Neuron (in vitro differentiated cells): ENCODE data around the gene LRRC8D.

Experiments used
- H2AFZ ChIP-seq: one replicate; pipeline ENCODE4 v1.6.1; 2013; ENCODE audit warnings: low read depth, mild to moderate bottlenecking, inconsistent platforms, low read length, moderate library complexity
- H3K27me3 ChIP-seq: one replicate; pipeline ENCODE4 v1.6.1; 2013; ENCODE audit warnings: low read length; ENCODE audit not compliant: insufficient read depth
- H3K36me3 ChIP-seq: one replicate; pipeline ENCODE4 v1.6.1; 2013; ENCODE audit warnings: low read length; ENCODE audit not compliant: insufficient read depth
- H3K4me1 ChIP-seq: one replicate; pipeline ENCODE4 v1.6.1; 2013; ENCODE audit warnings: low read length; ENCODE audit not compliant: insufficient read depth
- H3K4me3 ChIP-seq: 2 replicates; pipeline ENCODE4 v1.5.1; 2013; ENCODE audit warnings: mild to moderate bottlenecking, low read length, moderate library complexity
- H3K9me3 ChIP-seq: one replicate; pipeline ENCODE4 v1.6.1; 2013; ENCODE audit warnings: low read length

LRRC8D gene

DNA sequence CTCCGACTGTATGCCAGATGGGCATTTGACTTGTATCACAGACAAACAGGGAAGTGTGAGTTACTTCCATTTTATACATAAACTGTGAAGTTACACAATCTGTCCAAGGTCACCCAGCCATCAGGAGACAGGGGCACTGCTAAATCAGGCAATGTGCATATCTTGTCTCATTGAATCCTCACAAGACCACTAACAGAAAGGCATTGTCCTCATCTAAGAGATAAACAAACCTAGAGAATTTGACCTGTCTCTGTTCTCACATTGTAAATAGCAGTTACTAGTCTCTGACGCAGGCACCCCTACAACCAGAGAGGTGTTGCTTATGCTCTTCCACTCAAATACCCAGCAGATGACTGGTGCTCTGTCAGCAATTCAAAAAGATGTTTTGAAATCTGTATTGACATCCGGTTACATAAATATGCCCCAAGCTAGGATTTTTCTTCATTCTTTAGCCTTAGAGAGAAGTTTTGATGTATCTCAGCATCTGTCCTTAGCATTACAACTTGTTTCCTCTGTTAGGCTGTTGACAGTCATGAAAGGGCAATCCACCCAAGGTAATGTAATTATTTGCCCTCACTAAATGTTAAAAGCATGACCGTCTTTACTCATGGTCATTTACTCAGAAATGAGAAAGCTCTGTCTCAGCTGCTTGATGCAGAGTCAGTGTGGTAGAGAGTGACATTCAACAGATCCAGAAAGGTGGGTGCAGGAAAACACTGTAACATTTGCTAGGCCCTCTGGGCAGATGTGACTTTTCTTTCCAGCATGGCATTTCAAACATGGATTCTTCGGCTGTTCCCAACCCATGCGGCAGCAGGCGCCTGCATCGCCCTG lies 122.2 kb downstream of the LRRC8D start:
- Histone ChIP-seq H3K4me1 (peaks cover 36% of the 10 kb centered on the region), H3K4me3 (no peak overlapping the region), H3K9me3 (no peaks in the 10 kb centered on the region), H2AFZ (no peak overlapping the region), H3K36me3 (no peaks in the 10 kb centered on the region), H3K27me3 (no peaks in the 10 kb centered on the region)

DNA sequence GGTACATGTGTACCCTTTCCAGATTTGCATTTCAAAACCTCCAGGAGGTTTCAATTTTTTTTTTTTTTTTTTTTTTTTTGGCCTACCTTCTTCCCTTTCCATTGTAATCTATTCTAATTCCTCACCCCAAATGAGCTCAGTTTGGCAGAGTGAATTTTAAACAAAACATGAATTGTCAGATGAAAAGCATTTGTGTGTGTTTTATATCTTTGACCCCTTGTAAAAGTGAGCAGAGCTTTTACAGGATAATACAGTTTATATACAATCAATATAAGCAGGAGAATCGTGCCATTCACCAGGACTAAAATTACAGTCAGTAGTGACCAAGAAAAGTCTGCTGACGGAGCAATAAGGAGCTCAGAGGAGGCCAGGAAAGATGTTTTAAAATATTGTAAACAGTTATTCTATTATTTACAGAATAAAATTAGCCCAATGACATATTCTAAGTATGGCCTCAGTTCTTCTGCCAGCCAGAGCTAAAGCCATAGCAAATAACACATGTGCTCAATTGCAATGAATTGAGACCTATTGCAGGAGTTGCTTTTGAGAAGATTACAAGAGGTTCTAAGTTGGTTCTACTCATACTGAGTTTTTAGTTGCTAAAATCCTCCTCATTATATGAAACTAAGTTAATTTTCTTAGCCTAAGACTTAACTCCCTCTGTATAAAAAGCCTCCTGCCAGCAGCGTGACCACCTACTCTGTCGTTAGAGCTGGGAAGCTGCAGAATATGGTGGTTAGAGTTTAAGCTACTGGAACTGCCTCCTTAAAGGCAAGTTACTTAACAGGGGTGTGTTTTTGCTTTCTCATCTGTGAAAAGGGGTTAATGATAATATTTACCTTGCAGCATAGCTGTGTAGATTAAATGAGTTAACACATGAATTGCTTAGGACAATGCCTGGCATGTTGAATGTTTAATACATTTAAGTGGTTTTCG lies 123.3 kb downstream of the LRRC8D start:
- no peaks in the 10 kb centered on the region for H3K9me3 ChIP-seq
- no peaks in the 10 kb centered on the region for H3K36me3 ChIP-seq
- H2AFZ ChIP-seq, result no peak overlapping the region
- peaks cover 25% of the 10 kb centered on the region for H3K4me1 ChIP-seq
- no peaks in the 10 kb centered on the region for H3K27me3 ChIP-seq
- no peak overlapping the region for H3K4me3 ChIP-seq

DNA sequence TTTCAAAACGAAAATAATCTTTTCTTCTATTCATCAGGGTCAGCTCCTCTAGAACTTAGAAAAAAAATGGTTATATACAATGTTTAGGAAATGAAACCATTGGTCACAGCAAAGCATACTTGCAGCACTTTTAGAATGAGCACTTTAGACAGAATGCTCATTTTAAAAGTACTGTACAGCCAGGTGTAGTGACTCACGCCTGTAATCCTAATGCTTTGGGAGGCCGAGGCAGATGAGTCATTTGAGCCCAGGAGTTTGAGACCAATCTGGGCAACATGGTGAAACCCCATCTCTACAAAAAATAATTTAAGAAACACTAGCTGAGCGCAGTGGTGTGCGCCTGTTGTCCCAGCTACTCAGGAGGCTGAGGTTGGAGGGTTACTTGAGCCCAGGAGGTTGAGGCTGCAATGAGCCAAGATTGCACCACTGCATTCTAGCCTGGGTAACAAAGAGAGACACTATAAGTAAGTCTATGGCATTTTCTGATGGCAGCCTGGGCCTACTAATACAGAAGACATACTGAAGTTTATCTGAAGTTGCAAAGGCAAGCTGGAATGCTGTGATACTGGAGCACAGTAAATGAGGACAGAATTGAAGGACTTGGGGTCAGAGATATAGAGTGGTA lies 125.1 kb downstream of the LRRC8D start:
- Histone ChIP-seq H3K9me3 (no peaks in the 10 kb centered on the region), H2AFZ (no peak overlapping the region), H3K27me3 (no peaks in the 10 kb centered on the region), H3K4me1 (peaks cover 7% of the 10 kb centered on the region), H3K4me3 (no peak overlapping the region), H3K36me3 (no peaks in the 10 kb centered on the region)

DNA sequence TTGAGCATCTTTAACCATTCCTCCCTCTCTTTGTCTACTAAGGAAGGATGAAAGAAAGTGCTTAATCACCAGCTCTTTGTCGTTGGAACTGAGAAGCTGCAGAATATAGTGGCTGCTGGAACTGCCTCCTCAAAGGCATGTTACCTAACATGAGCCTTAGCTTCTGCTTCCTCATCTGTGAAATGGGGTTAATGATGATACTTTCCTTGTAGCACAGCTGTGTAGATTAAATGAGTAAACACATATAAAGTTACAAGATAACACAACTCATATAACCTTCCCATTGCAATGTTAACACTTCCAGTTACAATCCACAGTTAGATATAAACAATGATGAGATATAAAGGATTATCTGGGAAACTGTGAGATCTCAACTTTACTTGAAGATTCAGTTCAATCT lies 125.7 kb downstream of the LRRC8D start:
- Histone ChIP-seq H2AFZ (no peak overlapping the region), H3K4me1 (peaks cover 2% of the 10 kb centered on the region), H3K4me3 (no peak overlapping the region), H3K9me3 (no peaks in the 10 kb centered on the region), H3K27me3 (no peaks in the 10 kb centered on the region), H3K36me3 (no peaks in the 10 kb centered on the region)

DNA sequence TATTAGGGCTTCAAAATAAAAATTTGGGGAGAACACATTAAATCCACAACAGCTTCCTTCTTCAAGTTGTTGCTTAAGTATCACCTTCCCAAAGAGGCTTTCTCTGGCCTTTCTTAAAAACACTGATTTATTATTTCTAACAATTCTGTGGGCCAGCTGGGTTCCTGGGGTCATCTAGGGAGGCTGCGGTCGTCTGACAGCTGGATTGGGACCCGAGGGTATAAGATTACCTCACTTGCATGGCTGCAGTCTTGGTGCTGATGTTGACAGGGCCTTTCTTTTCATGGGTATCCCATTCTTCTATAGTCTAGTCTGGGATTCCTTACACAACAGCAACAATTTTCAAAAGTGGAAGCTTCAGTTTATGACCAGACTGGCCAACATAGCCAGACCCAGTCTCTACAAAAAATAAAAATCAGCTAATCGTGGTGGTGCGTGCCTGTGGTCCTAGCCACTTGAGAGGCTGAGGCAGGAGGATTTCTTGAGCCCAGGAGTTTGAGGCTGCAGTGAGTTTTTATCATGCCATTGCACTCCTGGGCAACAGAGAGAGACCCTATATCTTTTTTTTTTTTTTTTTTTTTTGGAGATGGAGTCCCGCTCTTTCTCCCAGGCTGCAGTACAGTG lies 128.0 kb downstream of the LRRC8D start:
- Histone ChIP-seq H3K36me3 (no peaks in the 10 kb centered on the region), H2AFZ (no peak overlapping the region), H3K27me3 (no peaks in the 10 kb centered on the region), H3K4me1 (no peaks in the 10 kb centered on the region), H3K4me3 (no peak overlapping the region), H3K9me3 (no peaks in the 10 kb centered on the region)

DNA sequence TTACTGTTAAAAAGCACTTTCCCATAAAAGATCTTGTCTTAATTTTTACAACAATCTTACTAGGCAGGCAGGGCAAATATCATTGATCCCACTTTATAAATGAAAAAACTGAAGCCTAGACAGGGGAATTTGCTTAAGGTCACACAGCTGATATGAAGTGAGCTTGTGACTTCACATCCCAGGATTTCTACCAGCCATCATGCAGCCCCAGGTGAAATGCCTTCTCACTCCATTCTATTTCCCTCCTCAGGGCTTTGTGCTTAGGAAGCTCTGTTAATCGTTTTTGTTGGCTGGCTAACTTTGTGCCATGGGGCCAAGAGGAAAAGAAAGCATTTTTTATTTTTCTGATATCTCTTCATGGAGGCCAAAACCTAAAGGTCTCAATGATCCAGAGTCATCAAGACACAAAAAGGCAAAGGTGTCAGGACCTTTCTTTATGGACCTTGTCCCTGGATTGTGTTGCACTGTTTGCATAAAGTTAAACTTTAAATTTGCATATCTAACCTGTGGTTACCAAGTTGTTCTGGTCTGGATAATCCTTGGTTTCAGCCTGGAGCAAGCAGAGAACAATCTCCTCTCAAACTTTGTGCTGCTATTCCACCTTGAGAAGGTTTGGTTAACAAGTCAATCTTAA lies 129.3 kb downstream of the LRRC8D start:
- Histone ChIP-seq H3K9me3 (no peaks in the 10 kb centered on the region), H3K27me3 (no peaks in the 10 kb centered on the region), H3K4me1 (no peaks in the 10 kb centered on the region), H3K36me3 (no peaks in the 10 kb centered on the region), H3K4me3 (no peak overlapping the region), H2AFZ (no peak overlapping the region)

DNA sequence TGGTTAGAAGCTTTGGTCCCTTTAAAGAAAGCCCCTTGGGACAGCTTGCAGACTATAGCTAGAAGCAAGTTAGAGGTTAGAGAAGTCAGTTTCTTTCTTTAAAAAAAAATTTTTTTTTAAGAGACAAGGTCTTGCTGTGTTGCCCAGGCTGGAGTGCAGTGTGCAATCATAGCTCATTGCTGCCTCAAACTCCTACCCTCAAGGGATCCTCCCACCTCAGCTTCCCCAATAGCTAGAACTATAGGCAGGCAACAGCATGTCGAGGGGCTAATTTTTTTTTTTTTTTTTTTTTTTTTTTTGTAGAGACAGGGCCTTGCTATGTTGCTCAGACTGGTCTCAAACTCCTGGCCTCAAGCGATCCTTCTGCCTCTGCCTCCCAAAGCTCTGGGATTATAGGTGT lies 129.9 kb downstream of the LRRC8D start:
- H2AFZ ChIP-seq, result no peak overlapping the region
- H3K9me3 ChIP-seq, result no peaks in the 10 kb centered on the region
- H3K4me3 ChIP-seq, result no peak overlapping the region
- no peaks in the 10 kb centered on the region for H3K27me3 ChIP-seq
- H3K4me1 ChIP-seq, result no peaks in the 10 kb centered on the region
- H3K36me3 ChIP-seq, result no peaks in the 10 kb centered on the region

DNA sequence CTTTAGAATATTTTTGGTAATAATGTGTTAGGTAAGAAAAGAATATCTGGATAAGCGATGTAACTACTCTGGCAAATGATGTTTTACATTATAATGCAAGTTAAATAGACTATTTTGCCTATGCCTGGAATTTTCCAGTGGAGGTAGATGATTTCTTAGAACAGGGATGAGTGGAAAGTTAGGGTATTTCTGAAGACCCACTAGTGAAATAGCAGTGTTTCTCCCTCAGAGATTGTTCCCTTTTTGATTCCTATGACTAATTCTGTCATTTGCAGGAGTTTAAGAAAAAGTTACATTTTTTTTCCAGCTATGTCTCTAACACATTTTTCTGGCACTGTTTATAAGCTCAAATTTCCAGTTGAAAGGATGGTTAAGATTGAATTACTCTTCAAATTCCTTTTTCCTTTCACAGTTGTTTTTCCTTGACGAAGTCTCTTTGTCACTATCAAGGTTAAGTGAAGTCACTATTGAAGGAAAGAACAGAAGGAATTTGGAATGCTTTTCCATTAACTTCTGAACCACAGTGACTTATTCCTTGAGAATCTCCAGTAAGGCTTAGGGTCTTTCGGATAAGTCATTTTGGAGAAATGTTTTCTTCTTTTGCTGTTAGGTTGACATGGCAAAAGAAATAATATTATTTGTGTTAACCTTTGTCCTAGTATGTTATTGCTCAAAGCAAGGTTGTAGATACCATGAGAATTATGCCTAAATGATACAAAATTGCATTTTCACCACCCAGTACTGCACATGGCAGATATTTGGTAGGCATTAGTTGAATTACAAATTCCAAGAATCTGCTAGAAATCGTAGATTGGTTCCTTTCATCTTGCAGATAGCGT lies 131.2 kb downstream of the LRRC8D start:
- Histone ChIP-seq H3K27me3 (no peaks in the 10 kb centered on the region), H3K36me3 (no peaks in the 10 kb centered on the region), H2AFZ (no peak overlapping the region), H3K4me3 (no peak overlapping the region), H3K9me3 (no peaks in the 10 kb centered on the region), H3K4me1 (no peaks in the 10 kb centered on the region)

DNA sequence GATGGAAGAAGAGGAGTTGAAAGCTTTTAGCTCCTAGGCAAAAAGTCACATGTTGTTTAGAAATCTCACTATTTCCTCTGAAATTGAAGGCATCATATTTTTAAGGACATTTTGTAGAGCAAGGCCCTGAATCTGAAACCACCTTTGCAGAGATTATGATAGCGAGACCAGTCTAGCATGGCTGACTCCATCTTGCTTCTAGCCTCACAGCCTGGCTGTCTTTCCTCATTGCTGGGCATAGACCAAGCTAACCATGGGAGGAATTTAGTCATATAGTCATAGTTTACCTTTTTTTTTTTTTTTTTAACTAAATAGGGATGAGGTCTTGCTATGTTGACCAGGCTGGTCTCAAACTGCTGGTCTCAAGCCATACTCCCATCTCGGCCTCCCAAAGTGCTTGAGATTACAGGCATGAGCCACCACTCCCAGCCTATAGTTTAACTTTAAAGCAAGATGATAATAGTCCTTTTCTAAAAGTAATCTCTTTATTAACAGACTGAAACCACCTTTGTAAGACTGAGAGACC lies 131.8 kb downstream of the LRRC8D start:
- Histone ChIP-seq H2AFZ (no peak overlapping the region), H3K36me3 (no peaks in the 10 kb centered on the region), H3K27me3 (no peaks in the 10 kb centered on the region), H3K4me3 (no peak overlapping the region), H3K4me1 (no peaks in the 10 kb centered on the region), H3K9me3 (no peaks in the 10 kb centered on the region)

DNA sequence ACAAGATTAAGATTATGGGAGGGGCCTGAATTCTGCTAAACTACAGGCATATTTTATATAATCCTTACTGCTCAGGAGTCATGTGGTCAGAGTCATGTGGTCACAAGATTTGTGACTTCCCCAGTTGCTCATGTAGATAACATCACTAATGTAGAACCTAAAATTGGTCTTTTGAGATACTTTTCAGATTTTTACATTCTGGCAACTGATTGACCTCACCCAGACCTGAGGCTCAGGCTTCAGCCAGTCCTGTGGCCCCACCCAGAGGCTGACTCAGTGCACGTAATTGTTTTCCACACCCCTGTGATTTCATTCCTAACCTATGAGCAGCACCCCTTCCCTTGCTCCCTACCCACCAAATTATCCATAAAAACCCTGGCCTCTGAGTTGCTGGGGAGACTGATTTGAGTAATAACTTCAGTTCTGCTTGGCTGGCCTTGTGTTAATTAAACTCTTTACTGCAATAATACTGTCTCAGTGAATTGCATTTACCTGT lies 132.3 kb downstream of the LRRC8D start:
- no peaks in the 10 kb centered on the region for H3K36me3 ChIP-seq

DNA sequence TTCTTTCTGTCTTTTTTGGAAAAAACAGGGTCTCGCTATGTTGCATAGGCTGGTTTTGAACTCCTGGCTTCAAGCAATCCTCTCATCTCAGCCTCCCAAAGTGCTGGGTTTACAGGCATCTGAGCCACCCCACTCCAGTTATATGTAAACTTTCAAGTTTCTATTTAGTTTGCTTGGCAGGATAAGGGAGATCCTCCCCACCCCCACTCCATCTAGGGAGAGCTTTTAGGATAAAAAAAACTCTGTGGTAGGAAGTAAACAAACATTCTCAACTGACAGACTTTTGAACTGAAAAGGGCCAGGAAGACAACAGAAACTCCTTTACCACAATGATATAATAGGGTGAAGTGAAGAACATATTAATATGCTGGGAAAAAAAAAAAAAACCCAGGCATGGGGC lies 133.1 kb downstream of the LRRC8D start:
- no peaks in the 10 kb centered on the region for H3K27me3 ChIP-seq
- H2AFZ ChIP-seq, result no peak overlapping the region
- H3K4me1 ChIP-seq, result no peaks in the 10 kb centered on the region
- H3K36me3 ChIP-seq, result no peaks in the 10 kb centered on the region
- H3K4me3 ChIP-seq, result no peak overlapping the region
- H3K9me3 ChIP-seq, result no peaks in the 10 kb centered on the region

More for the DNA sequence above, 132.3 kb downstream of the LRRC8D start:
- Histone ChIP-seq H3K4me3 (no peak overlapping the region), H3K27me3 (no peaks in the 10 kb centered on the region), H3K9me3 (no peaks in the 10 kb centered on the region), H3K4me1 (no peaks in the 10 kb centered on the region), H2AFZ (no peak overlapping the region)
